BLaER1 treated with 17β-estradiol and CSF1 and Interleukin-3, amounts not matched to agents 10 nM and 100 nM (cell line): ENCODE results near the gene OR6B2.
"Not testable (repeated sequence)": the region's sequence is repeated elsewhere in the genome, so short reads cannot be mapped to it uniquely, and the experiment has no call there.

Experiments
- H3K27ac ChIP-seq, 11 experiments: shearing (Covaris generic); formaldehyde crosslinking; 2 replicates each; pipeline ENCODE4 v1.8.1; 2022
- H3K27me3 ChIP-seq, 11 experiments: shearing (Covaris generic); formaldehyde crosslinking; 2 replicates each; pipeline ENCODE4 v1.8.1; 2022
- H3K36me3 ChIP-seq, 11 experiments: shearing (Covaris generic); formaldehyde crosslinking; 2 replicates each; pipeline ENCODE4 v1.8.1; 2022
- H3K4me1 ChIP-seq, 10 experiments: shearing (Covaris generic); formaldehyde crosslinking; 2 replicates each; pipeline ENCODE4 v1.8.1; 2022
- H3K4me2 ChIP-seq, 11 experiments: shearing (Covaris generic); formaldehyde crosslinking; 2 replicates each; pipeline ENCODE4 v1.8.1; 2022
- H3K4me3 ChIP-seq, 10 experiments: shearing (Covaris generic); formaldehyde crosslinking; 2 replicates each; pipeline ENCODE4 v1.8.1; 2022
- H3K9ac ChIP-seq, 11 experiments: shearing (Covaris generic); formaldehyde crosslinking; 2 replicates each; pipeline ENCODE4 v1.8.1; 2022
- H3K9me3 ChIP-seq, 11 experiments: shearing (Covaris generic); formaldehyde crosslinking; replicated peaks in 1 of 11; 2 replicates each; pipeline ENCODE4 v1.8.1; 2022
- H4K20me1 ChIP-seq, 11 experiments: shearing (Covaris generic); formaldehyde crosslinking; 2 replicates each; pipeline ENCODE4 v1.8.1; 2022
- Cebpa-rat ChIP-seq, 11 experiments: shearing (Covaris generic); IDR thresholded peaks; 2 replicates each; pipeline ENCODE4 v1.8.1; 2022

OR6B2 gene

DNA sequence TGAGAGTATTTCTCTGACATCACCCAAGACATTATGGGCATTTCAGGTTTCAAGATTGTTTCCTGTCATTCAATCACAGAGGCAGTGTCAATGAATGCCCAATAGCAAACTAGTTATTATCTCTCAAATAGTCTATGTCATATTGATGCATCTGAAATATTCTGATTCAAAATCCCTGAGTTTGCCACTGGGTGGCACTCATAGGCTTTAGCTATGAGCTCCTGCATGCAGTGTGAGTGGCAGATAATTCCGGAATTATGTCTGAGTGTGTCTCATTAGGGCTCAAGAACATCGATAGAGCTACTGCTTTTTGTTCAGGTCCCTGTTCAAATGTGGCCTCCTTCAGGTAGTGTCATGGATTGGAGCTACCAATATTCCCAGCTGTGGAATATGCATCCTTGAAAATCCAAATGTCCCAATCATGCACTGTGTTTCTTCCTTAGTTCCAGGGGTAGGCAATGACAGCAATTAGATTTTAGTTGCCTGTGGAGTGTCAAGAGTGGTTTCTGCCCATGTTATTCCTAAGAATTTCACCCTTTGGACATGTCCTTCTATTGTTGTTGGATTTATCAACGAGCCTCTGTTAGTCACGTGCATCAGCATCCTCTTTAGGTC lies 30.9 kb upstream of the OR6B2 start:
- H3K27me3 ChIP-seq, result no peaks in the 10 kb centered on the region
- H3K9me3 ChIP-seq, result no peaks in the 10 kb centered on the region
- H3K27ac ChIP-seq, result no peak overlapping the region
- no peak overlapping the region for H3K9ac ChIP-seq
- no peaks in the 10 kb centered on the region for H3K36me3 ChIP-seq
- H3K4me3 ChIP-seq, result no peak overlapping the region
- no peaks in the 10 kb centered on the region for H4K20me1 ChIP-seq
- no peak for TF ChIP-seq Cebpa-rat (IDR thresholded peaks at IDR 0.05)
- H3K4me2 ChIP-seq, result no peak overlapping the region
- peaks cover 0 to 2% (median 0%) of the 10 kb centered on the region in 10 experiments; a peak in 4 of 20 replicates for H3K4me1 ChIP-seq

DNA sequence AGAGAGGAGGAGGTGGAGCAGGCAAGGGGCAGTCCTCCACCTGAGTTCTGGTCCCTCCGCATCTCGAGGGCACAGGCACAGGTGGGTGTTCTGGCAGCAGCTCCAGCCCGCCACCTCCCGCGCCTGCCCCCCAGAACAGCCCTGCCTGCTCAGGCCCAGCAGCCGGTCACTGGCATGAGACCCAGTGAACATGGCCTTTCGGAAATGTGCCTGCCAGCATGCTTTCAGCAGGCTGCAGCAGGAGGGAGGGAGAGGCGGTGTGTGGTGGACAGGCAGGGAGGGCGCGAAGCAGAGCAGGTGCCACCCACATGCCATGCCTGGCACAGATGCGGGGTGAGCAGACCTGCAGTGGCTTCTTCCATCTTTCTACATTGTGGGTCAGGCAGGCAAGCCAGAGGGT lies 26.4 kb upstream of the OR6B2 start:
- H3K36me3 ChIP-seq, result no peaks in the 10 kb centered on the region
- H3K4me1 ChIP-seq, result peaks cover 0 to 8% (median 2%) of the 10 kb centered on the region in 10 experiments; a peak in 6 of 20 replicates
- no peak overlapping the region for H3K4me2 ChIP-seq
- no peak overlapping the region for H3K27ac ChIP-seq
- H4K20me1 ChIP-seq, result no peaks in the 10 kb centered on the region
- no peak overlapping the region for H3K9ac ChIP-seq
- no peaks in the 10 kb centered on the region for H3K9me3 ChIP-seq
- H3K4me3 ChIP-seq, result no peak overlapping the region
- H3K27me3 ChIP-seq, result no peaks in the 10 kb centered on the region
- TF ChIP-seq Cebpa-rat (IDR thresholded peaks at IDR 0.05), result no peak

DNA sequence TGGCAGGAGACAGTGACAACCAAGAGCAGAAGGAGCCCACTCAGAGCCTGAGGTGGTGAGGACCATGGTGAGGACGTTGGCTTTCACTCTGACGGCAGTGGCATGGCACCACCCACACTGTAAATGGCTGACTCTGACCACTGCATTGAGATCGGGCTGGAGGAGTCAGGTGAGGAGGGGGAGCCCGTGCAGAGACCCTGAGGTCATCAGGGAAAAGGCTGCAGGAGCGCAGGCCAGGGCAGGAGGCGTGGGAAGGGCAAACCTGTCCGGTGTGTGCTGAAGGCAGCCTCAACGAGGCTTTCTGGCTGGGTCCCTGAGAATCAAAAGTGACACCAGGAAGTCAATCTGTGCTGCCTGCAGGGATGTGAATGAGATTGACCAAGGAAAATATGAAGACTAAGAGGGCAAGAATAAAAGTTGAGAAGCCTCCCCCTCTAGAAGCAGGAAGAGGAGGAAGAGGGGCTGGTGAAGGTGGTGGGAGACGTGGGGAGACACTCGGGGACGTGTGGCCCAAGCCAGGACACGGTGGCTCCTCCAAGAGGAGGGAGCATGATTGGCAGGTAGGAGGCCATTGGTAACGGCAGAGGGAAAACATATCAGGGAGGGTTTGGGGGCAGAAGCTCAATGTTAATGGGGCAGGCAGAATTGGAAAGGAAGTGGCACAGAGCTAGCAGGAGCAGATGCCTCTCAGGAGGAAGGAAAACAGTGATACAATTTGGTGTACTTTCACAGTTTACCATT lies 25.1 kb upstream of the OR6B2 start:
- no peak for TF ChIP-seq Cebpa-rat (IDR thresholded peaks at IDR 0.05)
- peaks cover 0 to 8% (median 2%) of the 10 kb centered on the region in 10 experiments; a peak in 6 of 20 replicates for H3K4me1 ChIP-seq
- H3K27ac ChIP-seq, result no peak overlapping the region
- no peak overlapping the region for H3K4me3 ChIP-seq
- no peaks in the 10 kb centered on the region for H3K9me3 ChIP-seq
- H3K4me2 ChIP-seq, result peak overlapping the region in 5 of 11 experiments; percentile 4 to 32 (median 25); a peak in 9 of 22 replicates
- no peaks in the 10 kb centered on the region for H3K36me3 ChIP-seq
- H4K20me1 ChIP-seq, result no peaks in the 10 kb centered on the region
- H3K27me3 ChIP-seq, result no peaks in the 10 kb centered on the region
- no peak overlapping the region; a peak in 1 of 22 replicates for H3K9ac ChIP-seq

DNA sequence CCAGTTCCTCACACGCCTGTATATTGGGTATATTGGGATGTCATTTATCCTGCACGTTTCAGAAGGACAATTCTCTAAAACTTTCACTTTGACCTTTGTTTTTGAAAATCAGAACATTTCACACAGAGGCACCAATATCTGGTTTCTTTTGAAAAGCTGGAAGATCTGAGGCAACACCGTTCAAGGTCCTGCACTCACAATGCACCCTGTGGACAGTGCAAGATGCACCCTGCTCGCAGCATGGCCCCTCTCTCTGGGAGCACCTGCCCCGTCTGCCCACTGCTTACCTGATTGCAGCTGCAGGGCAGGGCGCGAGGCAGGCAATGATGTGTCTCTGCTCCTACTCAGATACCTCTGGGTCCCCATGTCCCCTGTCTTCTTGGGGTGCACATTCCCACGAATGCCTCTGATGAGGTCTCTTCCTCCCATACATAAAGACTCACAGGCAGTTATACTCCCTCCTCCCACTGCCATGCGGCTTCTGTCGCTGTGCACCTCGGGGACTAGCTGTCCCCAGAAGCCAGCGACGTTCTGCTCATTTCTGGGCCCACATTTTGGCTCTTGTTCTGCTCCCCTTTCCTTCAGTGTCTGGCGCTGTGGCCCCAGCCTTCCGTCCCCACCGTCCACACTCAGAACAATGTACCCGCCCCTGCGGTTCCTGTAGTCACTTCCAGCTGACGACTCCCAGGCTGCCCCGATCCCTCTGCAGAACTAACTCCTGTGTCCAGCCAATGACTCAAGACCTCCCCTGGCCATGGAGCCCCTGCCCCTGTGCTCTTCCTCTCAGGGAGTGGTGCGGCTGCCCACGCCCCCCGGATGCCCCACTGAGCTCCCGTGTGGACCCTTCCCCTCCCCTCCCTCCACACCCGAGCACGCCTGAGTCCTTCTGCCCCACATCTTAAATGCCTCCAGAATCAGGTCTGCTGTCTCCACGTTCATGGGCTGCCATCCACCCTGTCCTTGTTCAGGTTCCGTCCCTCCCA lies 23.2 kb upstream of the OR6B2 start, which contains the start of gene OR6B3:
Gene OR6B3, minus strand, starts transcription at position 349 of the 983 bp plus-strand sequence.
- H3K36me3 ChIP-seq, result no peaks in the 10 kb centered on the region
- H3K27ac ChIP-seq, result no peak within 1 kb of the TSS
- no peaks in the 10 kb centered on the region for H4K20me1 ChIP-seq
- TF ChIP-seq Cebpa-rat (IDR thresholded peaks at IDR 0.05), result no peak
- H3K4me3 ChIP-seq, result no peak within 1 kb of the TSS
- H3K9ac ChIP-seq, result no peak within 1 kb of the TSS
- H3K4me2 ChIP-seq, result no peak within 1 kb of the TSS
- no peaks in the 10 kb centered on the region for H3K27me3 ChIP-seq
- no peaks in the 10 kb centered on the region for H3K9me3 ChIP-seq
- peaks cover 0 to 8% (median 2%) of the 10 kb centered on the region in 10 experiments; a peak in 6 of 20 replicates for H3K4me1 ChIP-seq

DNA sequence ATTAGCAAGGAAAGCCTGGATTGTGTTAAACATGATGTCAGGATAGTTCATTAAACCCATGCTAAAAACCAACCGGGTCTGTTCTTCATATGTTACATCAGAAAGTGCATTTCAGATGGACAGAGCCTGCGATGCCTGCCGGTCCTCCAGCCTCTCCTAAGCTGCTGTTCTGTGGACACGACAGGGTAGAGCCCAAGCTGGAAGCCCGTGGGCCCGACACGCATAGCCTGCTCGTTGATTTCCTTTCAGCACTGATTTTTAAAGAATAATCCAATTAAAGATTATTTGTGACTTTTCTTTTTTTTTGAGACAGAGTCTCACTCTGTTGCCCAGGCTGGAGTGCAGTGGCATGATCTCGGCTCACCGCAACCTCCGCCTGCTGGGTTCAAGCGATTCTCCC lies 22.3 kb upstream of the OR6B2 start:
- Histone ChIP-seq H3K4me1 (peaks cover 0 to 8% (median 2%) of the 10 kb centered on the region in 10 experiments; a peak in 6 of 20 replicates), H3K27me3 (no peaks in the 10 kb centered on the region), H3K9me3 (no peaks in the 10 kb centered on the region), H3K4me3 (no peak overlapping the region), H3K27ac (no peak overlapping the region), H4K20me1 (no peaks in the 10 kb centered on the region), H3K4me2 (no peak overlapping the region), H3K9ac (no peak overlapping the region), H3K36me3 (no peaks in the 10 kb centered on the region)
- TF ChIP-seq Cebpa-rat (IDR thresholded peaks at IDR 0.05), result no peak

DNA sequence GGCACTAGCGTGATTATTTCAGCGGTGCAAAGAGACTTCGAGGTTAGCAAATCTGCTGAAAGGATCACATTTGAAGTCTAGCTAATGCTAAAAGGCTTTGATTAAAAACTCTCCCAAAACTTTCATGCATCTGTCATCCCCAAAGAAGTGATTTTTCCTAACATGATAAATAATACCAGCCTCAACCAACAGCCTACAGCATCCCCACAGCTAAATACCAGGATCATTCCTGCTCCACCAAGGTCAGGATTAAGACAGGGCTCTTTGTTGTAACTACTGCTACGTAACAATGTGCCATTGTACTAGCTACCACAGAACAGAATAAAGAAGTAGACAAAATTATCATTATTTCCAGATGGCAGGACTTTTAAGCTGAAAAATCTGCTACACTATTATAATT lies 21.5 kb upstream of the OR6B2 start:
- no peak for TF ChIP-seq Cebpa-rat (IDR thresholded peaks at IDR 0.05)
- Histone ChIP-seq H3K27me3 (no peaks in the 10 kb centered on the region), H3K9me3 (no peaks in the 10 kb centered on the region), H3K4me1 (peaks cover 0 to 8% (median 2%) of the 10 kb centered on the region in 10 experiments; a peak in 6 of 20 replicates), H3K9ac (no peak overlapping the region), H3K4me3 (no peak overlapping the region), H4K20me1 (no peaks in the 10 kb centered on the region), H3K36me3 (no peaks in the 10 kb centered on the region), H3K27ac (no peak overlapping the region), H3K4me2 (no peak overlapping the region)

DNA sequence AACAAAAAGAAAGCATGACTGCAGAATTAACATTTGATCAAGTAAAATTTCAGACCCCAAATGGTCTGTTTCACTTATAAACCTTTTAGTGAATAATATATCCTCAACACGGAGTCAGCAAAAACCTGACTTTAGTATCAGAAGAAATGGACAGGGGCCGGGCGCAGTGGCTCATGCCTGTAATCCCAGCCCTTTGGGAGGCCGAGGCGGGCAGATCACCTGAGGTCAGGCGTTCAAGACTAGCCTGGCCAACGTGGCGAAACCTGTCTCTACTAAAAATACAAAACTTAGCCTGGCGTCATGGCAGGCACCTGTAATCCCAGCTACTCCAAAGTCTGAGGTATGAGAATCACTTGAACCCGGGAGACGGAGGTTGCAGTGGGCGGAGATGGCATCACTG lies 20.0 kb upstream of the OR6B2 start:
- no peaks in the 10 kb centered on the region for H3K27me3 ChIP-seq
- no peaks in the 10 kb centered on the region for H3K36me3 ChIP-seq
- no peak overlapping the region for H3K27ac ChIP-seq
- no peak overlapping the region for H3K4me3 ChIP-seq
- TF ChIP-seq Cebpa-rat (IDR thresholded peaks at IDR 0.05), result no peak
- H3K4me1 ChIP-seq, result peaks cover 0 to under 1% (median 0%) of the 10 kb centered on the region in 10 experiments; a peak in 2 of 20 replicates
- no peaks in the 10 kb centered on the region for H3K9me3 ChIP-seq
- H3K9ac ChIP-seq, result no peak overlapping the region
- H4K20me1 ChIP-seq, result no peaks in the 10 kb centered on the region
- H3K4me2 ChIP-seq, result no peak overlapping the region

DNA sequence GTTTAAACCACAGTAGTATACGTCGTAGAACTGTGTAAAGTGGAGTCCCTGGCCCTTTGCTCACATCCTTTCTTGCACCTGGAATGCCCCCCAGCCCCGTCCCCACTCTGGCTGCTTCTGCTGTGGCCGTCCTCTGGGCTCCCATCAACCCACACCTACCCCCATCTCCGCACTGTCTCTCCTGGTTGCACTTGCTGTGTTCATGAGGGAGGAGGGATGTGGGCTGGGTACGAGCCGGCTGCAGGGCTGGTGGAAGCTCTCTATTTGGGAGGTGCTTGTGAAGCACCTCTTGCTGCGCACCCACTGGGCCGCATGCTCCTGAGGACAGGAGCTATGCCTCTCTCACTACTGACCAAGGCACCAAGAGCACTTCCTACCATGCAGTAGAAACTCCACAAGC lies 18.0 kb upstream of the OR6B2 start:
- Histone ChIP-seq H3K9me3 (no peaks in the 10 kb centered on the region), H3K4me1 (no peaks in the 10 kb centered on the region), H3K4me3 (no peak overlapping the region), H3K27me3 (no peaks in the 10 kb centered on the region), H4K20me1 (no peaks in the 10 kb centered on the region), H3K4me2 (no peak overlapping the region), H3K36me3 (no peaks in the 10 kb centered on the region), H3K27ac (no peak overlapping the region), H3K9ac (no peak overlapping the region)
- no peak for TF ChIP-seq Cebpa-rat (IDR thresholded peaks at IDR 0.05)

DNA sequence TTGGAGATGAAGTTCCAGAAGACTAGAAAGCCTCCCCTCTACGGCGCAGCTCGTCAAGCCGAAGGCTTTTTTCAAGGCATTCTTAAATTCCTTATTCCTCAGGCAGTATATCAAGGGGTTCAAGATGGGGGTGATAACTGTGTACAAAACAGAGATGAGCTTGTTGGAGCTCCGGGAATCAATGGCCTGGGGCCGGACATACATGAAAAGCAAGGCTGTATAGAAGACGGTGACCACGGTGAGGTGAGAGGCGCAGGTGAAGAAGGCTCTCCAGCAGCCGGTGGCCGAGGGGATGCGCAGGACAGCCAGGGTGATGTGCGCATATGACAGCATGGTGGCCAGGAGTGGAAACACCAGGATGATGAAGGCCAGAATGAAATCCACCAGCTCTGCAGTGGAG lies 14.9 kb upstream of the OR6B2 start:
- H3K27me3 ChIP-seq, result no peaks in the 10 kb centered on the region
- no peaks in the 10 kb centered on the region for H3K4me1 ChIP-seq
- H3K9me3 ChIP-seq, result no peaks in the 10 kb centered on the region
- H3K4me2 ChIP-seq, result no peak overlapping the region
- no peak overlapping the region for H3K27ac ChIP-seq
- H3K4me3 ChIP-seq, result no peak overlapping the region
- no peak overlapping the region for H3K9ac ChIP-seq
- H3K36me3 ChIP-seq, result no peaks in the 10 kb centered on the region
- no peaks in the 10 kb centered on the region for H4K20me1 ChIP-seq
- no peak for TF ChIP-seq Cebpa-rat (IDR thresholded peaks at IDR 0.05)

DNA sequence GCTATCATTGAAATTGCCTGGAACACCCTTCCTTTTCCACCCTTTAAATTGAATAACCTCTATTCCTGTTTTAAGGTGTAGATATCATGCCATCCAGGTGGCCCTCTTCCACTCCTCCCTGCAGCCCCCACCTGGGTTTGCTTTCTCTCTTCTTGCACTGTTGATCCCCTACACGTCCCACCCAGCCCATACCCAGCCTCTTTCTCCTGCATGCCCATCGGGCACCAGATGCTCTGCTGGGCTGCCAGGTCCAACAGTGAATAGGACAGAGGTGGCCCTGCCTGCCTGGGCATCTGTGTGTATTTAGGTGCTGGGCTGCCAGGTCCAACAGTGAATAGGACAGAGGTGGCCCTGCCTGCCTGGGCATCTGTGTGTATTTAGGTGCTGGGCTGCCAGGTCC lies 13.9 kb upstream of the OR6B2 start:
- not testable (repeated sequence) for H3K27ac ChIP-seq, H3K36me3 ChIP-seq, H3K27me3 ChIP-seq

More for the DNA sequence above, 13.9 kb upstream of the OR6B2 start:
- not testable (repeated sequence) for H3K4me2 ChIP-seq, H3K4me3 ChIP-seq, H3K9ac ChIP-seq, H3K4me1 ChIP-seq, H4K20me1 ChIP-seq, H3K9me3 ChIP-seq
